Measurements from ENCODE around the gene SMOC2. TPM values are rescaled to one million over a fixed set of nuclear protein-coding genes. Genes with fewer than 3 reads are reported as not detected.

SMOC2 gene
- total and polyA plus RNA-seq, 2 donors, result 5.4 to 6.5 TPM

DNA sequence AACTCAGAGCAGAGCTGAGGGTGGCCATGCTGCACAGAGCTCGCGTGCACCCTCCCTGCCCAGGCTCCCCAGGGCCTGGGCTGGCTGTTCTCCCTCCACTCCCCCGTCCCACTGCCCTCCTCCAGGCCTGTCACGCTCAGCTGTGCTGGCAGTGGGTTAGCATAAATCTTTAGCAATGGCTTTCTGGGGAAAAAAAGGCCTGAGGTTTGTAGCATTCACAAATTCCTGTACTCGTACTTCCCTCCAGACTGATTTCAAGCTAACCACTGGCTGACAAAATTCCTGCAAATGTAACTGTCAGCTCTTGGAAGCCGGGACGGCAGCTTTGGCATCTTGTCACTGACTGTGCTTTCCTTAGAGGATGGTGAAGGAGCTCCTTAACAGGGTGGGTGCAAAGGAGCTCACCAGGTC lies 22.3 kb upstream of the SMOC2 start:
- WGBS, result 68% methylated on average over 7 of the region's 7 CpGs
- H3K9me3 ChIP-seq (ENCODE audit: control insufficient read depth in 2 of 2, insufficient read depth in 1 of 2, low read length in 1 of 2), result no peaks in the 10 kb centered on the region
- no peaks in the 10 kb centered on the region for H3K4me1 ChIP-seq (ENCODE audit: control insufficient read depth in 2 of 2, insufficient read depth in 2 of 2, low read length in 2 of 2)
- no peaks in the 10 kb centered on the region for H3K27me3 ChIP-seq (ENCODE audit: control insufficient read depth in 2 of 2, insufficient read depth in 1 of 2, low read length in 1 of 2)
- H3K4me3 ChIP-seq (ENCODE audit: low read length in 2 of 2), result no peak overlapping the region
- DNase-seq (ENCODE audit: low read depth in 6 of 9, low spot score in 9 of 9), result no peak
- H3K27ac ChIP-seq (ENCODE audit: low read depth in 1 of 2, low read length in 1 of 2), result no peak overlapping the region
- H3K36me3 ChIP-seq (ENCODE audit: control insufficient read depth in 2 of 2, insufficient read depth in 2 of 2, low read length in 1 of 2), result no peaks in the 10 kb centered on the region

- no peak overlapping the region for H3K27ac ChIP-seq (ENCODE audit: low read depth in 1 of 2, low read length in 1 of 2)
- H3K4me3 ChIP-seq (ENCODE audit: low read length in 2 of 2), result no peak overlapping the region
- H3K4me1 ChIP-seq (ENCODE audit: control insufficient read depth in 2 of 2, insufficient read depth in 2 of 2, low read length in 2 of 2), result no peaks in the 10 kb centered on the region
- 86% methylated on average over 9 of the region's 9 CpGs for WGBS
- DNase-seq (ENCODE audit: low read depth in 6 of 9, low spot score in 9 of 9), result no peak
- no peaks in the 10 kb centered on the region for H3K36me3 ChIP-seq (ENCODE audit: control insufficient read depth in 2 of 2, insufficient read depth in 2 of 2, low read length in 1 of 2)
- H3K9me3 ChIP-seq (ENCODE audit: control insufficient read depth in 2 of 2, insufficient read depth in 1 of 2, low read length in 1 of 2), result no peaks in the 10 kb centered on the region
- H3K27me3 ChIP-seq (ENCODE audit: control insufficient read depth in 2 of 2, insufficient read depth in 1 of 2, low read length in 1 of 2), result no peaks in the 10 kb centered on the region
Measured at GRCh38 chr6:168419569-168419968, 21.4 kb upstream of the SMOC2 start.

GRCh38 chr6:168420084-168420483 lies 20.9 kb upstream of the SMOC2 start:
- 96% methylated on average over 9 of the region's 9 CpGs for WGBS
- no peak for DNase-seq (ENCODE audit: low read depth in 6 of 9, low spot score in 9 of 9)
- no peaks in the 10 kb centered on the region for H3K4me1 ChIP-seq (ENCODE audit: control insufficient read depth in 2 of 2, insufficient read depth in 2 of 2, low read length in 2 of 2)

GRCh38 chr6:168420706-168421105 lies 20.3 kb upstream of the SMOC2 start:
- no peaks in the 10 kb centered on the region for H3K4me1 ChIP-seq (ENCODE audit: control insufficient read depth in 2 of 2, insufficient read depth in 2 of 2, low read length in 2 of 2)
- H3K27ac ChIP-seq (ENCODE audit: low read depth in 1 of 2, low read length in 1 of 2), result no peak overlapping the region
- H3K36me3 ChIP-seq (ENCODE audit: control insufficient read depth in 2 of 2, insufficient read depth in 2 of 2, low read length in 1 of 2), result no peaks in the 10 kb centered on the region
- H3K27me3 ChIP-seq (ENCODE audit: control insufficient read depth in 2 of 2, insufficient read depth in 1 of 2, low read length in 1 of 2), result no peaks in the 10 kb centered on the region
- no peak for DNase-seq (ENCODE audit: low read depth in 6 of 9, low spot score in 9 of 9)
- no peaks in the 10 kb centered on the region for H3K9me3 ChIP-seq (ENCODE audit: control insufficient read depth in 2 of 2, insufficient read depth in 1 of 2, low read length in 1 of 2)
- 92% methylated on average over 13 of the region's 13 CpGs for WGBS
- no peak overlapping the region for H3K4me3 ChIP-seq (ENCODE audit: low read length in 2 of 2)

More at GRCh38 chr6:168420084-168420483, 20.9 kb upstream of the SMOC2 start:
- Histone ChIP-seq H3K27ac (ENCODE audit: low read depth in 1 of 2, low read length in 1 of 2) (no peak overlapping the region), H3K36me3 (ENCODE audit: control insufficient read depth in 2 of 2, insufficient read depth in 2 of 2, low read length in 1 of 2) (no peaks in the 10 kb centered on the region), H3K4me3 (ENCODE audit: low read length in 2 of 2) (no peak overlapping the region), H3K27me3 (ENCODE audit: control insufficient read depth in 2 of 2, insufficient read depth in 1 of 2, low read length in 1 of 2) (no peaks in the 10 kb centered on the region), H3K9me3 (ENCODE audit: control insufficient read depth in 2 of 2, insufficient read depth in 1 of 2, low read length in 1 of 2) (no peaks in the 10 kb centered on the region)

- Histone ChIP-seq H3K4me1 (ENCODE audit: control insufficient read depth in 2 of 2, insufficient read depth in 2 of 2, low read length in 2 of 2) (no peaks in the 10 kb centered on the region), H3K27me3 (ENCODE audit: control insufficient read depth in 2 of 2, insufficient read depth in 1 of 2, low read length in 1 of 2) (no peaks in the 10 kb centered on the region), H3K9me3 (ENCODE audit: control insufficient read depth in 2 of 2, insufficient read depth in 1 of 2, low read length in 1 of 2) (no peaks in the 10 kb centered on the region), H3K27ac (ENCODE audit: low read depth in 1 of 2, low read length in 1 of 2) (no peak overlapping the region), H3K36me3 (ENCODE audit: control insufficient read depth in 2 of 2, insufficient read depth in 2 of 2, low read length in 1 of 2) (no peaks in the 10 kb centered on the region), H3K4me3 (ENCODE audit: low read length in 2 of 2) (no peak overlapping the region)
- no peak for DNase-seq (ENCODE audit: low read depth in 6 of 9, low spot score in 9 of 9)
- WGBS, result 89% methylated on average over 8 of the region's 8 CpGs
Measured at GRCh38 chr6:168427184-168427583, 13.8 kb upstream of the SMOC2 start.

DNA sequence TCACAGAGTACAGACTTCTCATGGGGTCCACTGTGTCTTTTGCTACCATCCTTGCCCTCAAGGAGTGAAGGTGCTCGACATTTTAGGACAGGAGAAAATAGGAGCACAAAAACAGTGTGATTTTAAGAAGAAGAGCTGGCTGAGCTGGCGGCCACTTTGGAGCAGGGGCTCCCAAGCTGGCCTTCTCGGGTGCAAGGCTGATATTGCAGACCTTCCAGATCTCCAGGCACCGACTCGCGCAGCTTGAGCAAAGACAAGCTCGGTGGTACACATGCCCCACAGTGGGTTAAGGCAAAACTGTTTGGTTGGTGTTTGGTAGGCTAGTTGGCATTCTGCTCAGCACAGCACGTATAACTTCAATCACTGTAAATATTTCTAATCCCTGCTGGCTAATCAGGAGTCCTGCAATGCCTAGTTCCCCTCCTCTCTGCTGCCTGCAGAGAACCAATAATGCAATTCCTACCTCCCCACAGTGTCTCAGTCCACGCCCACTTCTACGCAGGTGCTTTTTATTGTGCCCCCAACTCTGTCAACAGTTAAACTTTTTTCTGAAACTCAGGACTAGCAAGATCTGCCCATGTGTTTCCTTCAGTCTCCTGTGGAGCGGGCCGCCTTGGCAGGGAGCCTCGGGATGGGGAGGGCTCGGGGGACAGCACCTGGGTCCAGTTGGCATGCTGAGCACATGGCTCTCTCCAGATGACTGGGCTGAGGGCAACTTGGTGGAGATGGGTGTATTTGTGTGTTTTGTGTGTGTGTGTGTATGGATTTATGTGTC lies 12.7 kb upstream of the SMOC2 start:
- Histone ChIP-seq H3K4me1 (ENCODE audit: control insufficient read depth in 2 of 2, insufficient read depth in 2 of 2, low read length in 2 of 2) (no peaks in the 10 kb centered on the region), H3K27ac (ENCODE audit: low read depth in 1 of 2, low read length in 1 of 2) (no peak overlapping the region), H3K36me3 (ENCODE audit: control insufficient read depth in 2 of 2, insufficient read depth in 2 of 2, low read length in 1 of 2) (no peaks in the 10 kb centered on the region), H3K27me3 (ENCODE audit: control insufficient read depth in 2 of 2, insufficient read depth in 1 of 2, low read length in 1 of 2) (no peaks in the 10 kb centered on the region), H3K9me3 (ENCODE audit: control insufficient read depth in 2 of 2, insufficient read depth in 1 of 2, low read length in 1 of 2) (no peaks in the 10 kb centered on the region), H3K4me3 (ENCODE audit: low read length in 2 of 2) (no peak overlapping the region)
- 78% methylated on average over 14 of the region's 14 CpGs for WGBS
- DNase-seq (ENCODE audit: low read depth in 6 of 9, low spot score in 9 of 9), result no peak

DNA sequence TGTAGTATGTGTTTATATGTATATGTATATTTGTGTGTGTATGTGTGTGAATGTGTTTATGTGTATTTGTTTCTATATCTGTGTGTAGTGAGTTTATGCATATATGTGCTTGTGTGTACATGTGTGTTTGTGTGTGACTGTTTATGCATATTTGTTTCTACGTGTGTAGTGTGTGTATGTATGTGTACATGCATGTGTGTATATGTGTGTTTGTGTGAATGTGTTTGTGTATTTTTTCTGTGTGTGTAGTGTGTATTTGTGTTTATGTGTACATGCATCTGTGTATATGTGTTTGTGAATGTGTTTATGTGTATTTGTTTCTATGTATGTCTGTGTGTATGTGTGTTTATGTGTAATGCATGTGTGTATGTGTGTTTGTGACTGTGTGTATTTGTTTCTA lies 12.1 kb upstream of the SMOC2 start:
- H3K9me3 ChIP-seq (ENCODE audit: control insufficient read depth in 2 of 2, insufficient read depth in 1 of 2, low read length in 1 of 2), result no peaks in the 10 kb centered on the region
- H3K27ac ChIP-seq (ENCODE audit: low read depth in 1 of 2, low read length in 1 of 2), result no peak overlapping the region
- 96% methylated on average over 1 of the region's 1 CpG for WGBS
- H3K4me1 ChIP-seq (ENCODE audit: control insufficient read depth in 2 of 2, insufficient read depth in 2 of 2, low read length in 2 of 2), result no peaks in the 10 kb centered on the region
- no peak overlapping the region for H3K4me3 ChIP-seq (ENCODE audit: low read length in 2 of 2)
- DNase-seq (ENCODE audit: low read depth in 6 of 9, low spot score in 9 of 9), result no peak
- H3K27me3 ChIP-seq (ENCODE audit: control insufficient read depth in 2 of 2, insufficient read depth in 1 of 2, low read length in 1 of 2), result no peaks in the 10 kb centered on the region
- no peaks in the 10 kb centered on the region for H3K36me3 ChIP-seq (ENCODE audit: control insufficient read depth in 2 of 2, insufficient read depth in 2 of 2, low read length in 1 of 2)

DNA sequence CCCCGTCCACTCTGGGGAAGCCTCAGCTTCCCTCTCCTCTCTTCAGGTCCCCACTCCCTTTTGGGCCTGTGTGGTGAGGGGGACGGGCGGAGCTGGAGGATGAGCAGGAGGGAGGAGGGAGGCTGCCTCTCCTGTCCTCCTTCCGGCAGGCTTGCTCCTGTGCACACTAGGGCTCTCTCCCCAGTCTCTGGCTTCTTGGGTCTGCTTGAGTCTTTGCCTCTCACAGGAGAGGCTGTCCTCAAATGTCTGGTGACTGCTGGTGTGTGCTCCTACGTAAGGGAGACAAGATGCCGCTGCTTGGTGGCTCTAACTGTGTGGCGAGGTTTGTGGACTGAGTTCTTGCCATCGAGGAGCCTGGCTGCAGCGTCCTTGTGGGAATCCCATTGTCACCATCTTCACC lies 8.8 kb upstream of the SMOC2 start:
- Histone ChIP-seq H3K4me3 (ENCODE audit: low read length in 2 of 2) (no peak overlapping the region), H3K27ac (ENCODE audit: low read depth in 1 of 2, low read length in 1 of 2) (no peak overlapping the region), H3K36me3 (ENCODE audit: control insufficient read depth in 2 of 2, insufficient read depth in 2 of 2, low read length in 1 of 2) (no peaks in the 10 kb centered on the region), H3K9me3 (ENCODE audit: control insufficient read depth in 2 of 2, insufficient read depth in 1 of 2, low read length in 1 of 2) (no peaks in the 10 kb centered on the region), H3K4me1 (ENCODE audit: control insufficient read depth in 2 of 2, insufficient read depth in 2 of 2, low read length in 2 of 2) (no peaks in the 10 kb centered on the region), H3K27me3 (ENCODE audit: control insufficient read depth in 2 of 2, insufficient read depth in 1 of 2, low read length in 1 of 2) (no peaks in the 10 kb centered on the region)
- DNase-seq (ENCODE audit: low read depth in 6 of 9, low spot score in 9 of 9), result no peak
- 92% methylated on average over 9 of the region's 9 CpGs for WGBS

DNA sequence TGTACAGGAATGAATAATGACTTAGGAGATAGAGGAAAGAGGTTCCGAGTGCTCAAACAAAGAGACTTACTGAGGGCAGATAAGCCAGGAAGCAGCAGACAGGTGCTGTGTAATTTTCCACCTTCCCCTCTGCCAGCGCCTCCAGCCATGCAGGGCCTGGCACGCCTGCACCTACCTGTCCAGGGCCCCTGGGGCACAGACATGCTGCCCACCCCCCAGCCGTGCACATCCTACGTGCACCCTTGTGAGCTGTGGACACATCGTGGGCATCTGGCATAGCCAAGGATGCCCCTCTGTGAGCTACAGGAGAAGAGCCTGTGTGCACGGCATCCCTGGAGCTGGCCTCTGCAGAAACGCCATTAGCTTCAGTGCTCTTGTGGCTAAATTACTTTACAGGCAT lies 7.1 kb upstream of the SMOC2 start:
- DNase-seq (ENCODE audit: low read depth in 6 of 9, low spot score in 9 of 9), result no peak
- H3K27me3 ChIP-seq (ENCODE audit: control insufficient read depth in 2 of 2, insufficient read depth in 1 of 2, low read length in 1 of 2), result peaks cover 0 to 3% of the 10 kb centered on the region in 2 donors
- WGBS, result 95% methylated on average over 8 of the region's 8 CpGs

More for the DNA sequence above, 7.1 kb upstream of the SMOC2 start:
- Histone ChIP-seq H3K27ac (ENCODE audit: low read depth in 1 of 2, low read length in 1 of 2) (no peak overlapping the region), H3K4me3 (ENCODE audit: low read length in 2 of 2) (no peak overlapping the region), H3K9me3 (ENCODE audit: control insufficient read depth in 2 of 2, insufficient read depth in 1 of 2, low read length in 1 of 2) (no peaks in the 10 kb centered on the region), H3K4me1 (ENCODE audit: control insufficient read depth in 2 of 2, insufficient read depth in 2 of 2, low read length in 2 of 2) (no peaks in the 10 kb centered on the region), H3K36me3 (ENCODE audit: control insufficient read depth in 2 of 2, insufficient read depth in 2 of 2, low read length in 1 of 2) (no peaks in the 10 kb centered on the region)

Measured in thymus (tissue), 11 donors.